ENCODE data around the gene XYLT2. TPM values are rescaled to one million over a fixed set of nuclear protein-coding genes. Genes with fewer than 3 reads are reported as not detected.

Gene XYLT2
- polyA plus RNA-seq, 3 donors, result 4.4 to 10.2 (median 4.4) TPM

- Histone ChIP-seq H3K4me2 (replicated peaks; ENCODE audit: extremely low read depth, low read length, poor library complexity, severe bottlenecking) (peak overlapping the region; percentile 70), H4K20me1 (ENCODE audit: insufficient read depth, low read length) (peaks cover 27% of the 10 kb centered on the region), H3K4me1 (ENCODE audit: control insufficient read depth in 1 of 2, insufficient read depth in 2 of 2, low read length in 2 of 2) (peaks cover 16 to 22% of the 10 kb centered on the region in 2 donors), H3K9ac (ENCODE audit: insufficient read depth, low read length, poor library complexity, severe bottlenecking) (no peak overlapping the region), H3K9me3 (replicated peaks in 1 of 2; ENCODE audit: control insufficient read depth in 1 of 2, insufficient read depth in 1 of 2, low read length in 2 of 2) (no peaks in the 10 kb centered on the region), H2AFZ (ENCODE audit: insufficient read depth, low read depth, low read length, poor library complexity, severe bottlenecking) (no peak overlapping the region), H3K27me3 (ENCODE audit: control insufficient read depth in 2 of 2, insufficient read depth in 2 of 2, low read length in 2 of 2) (no peaks in the 10 kb centered on the region), H3K79me2 (ENCODE audit: insufficient read depth, low read length) (peaks cover 37% of the 10 kb centered on the region), H3K4me3 (replicated peaks in 1 of 3; ENCODE audit: low read depth in 2 of 3, low read length in 3 of 3) (no peak overlapping the region), H3K36me3 (replicated peaks in 1 of 2; ENCODE audit: control insufficient read depth in 1 of 2, insufficient read depth in 2 of 2, low read length in 2 of 2) (peaks cover 39 to 44% of the 10 kb centered on the region in 2 donors), H3K27ac (ENCODE audit: low read depth in 1 of 2, low read length in 2 of 2) (no peak overlapping the region)
- Mint-ChIP-seq H3K27ac (peak overlapping the region in 2 of 7 donors; percentile 22 to 55), H3K4me3 (no peak overlapping the region), H3K4me1 (peaks cover 20% of the 10 kb centered on the region), H3K9me3 (no peaks in the 10 kb centered on the region), H3K27me3 (ENCODE audit: low read depth in 3 of 3) (no peaks in the 10 kb centered on the region), H3K36me3 (peaks cover 46 to 48% of the 10 kb centered on the region in 2 donors)
- intact Hi-C loops (cut with micrococcal nuclease), result no loop called here
- WGBS (ENCODE audit: insufficient coverage), result 100% methylated on average over 2 of the region's 2 CpGs
- TF ChIP-seq, protein P1, sequence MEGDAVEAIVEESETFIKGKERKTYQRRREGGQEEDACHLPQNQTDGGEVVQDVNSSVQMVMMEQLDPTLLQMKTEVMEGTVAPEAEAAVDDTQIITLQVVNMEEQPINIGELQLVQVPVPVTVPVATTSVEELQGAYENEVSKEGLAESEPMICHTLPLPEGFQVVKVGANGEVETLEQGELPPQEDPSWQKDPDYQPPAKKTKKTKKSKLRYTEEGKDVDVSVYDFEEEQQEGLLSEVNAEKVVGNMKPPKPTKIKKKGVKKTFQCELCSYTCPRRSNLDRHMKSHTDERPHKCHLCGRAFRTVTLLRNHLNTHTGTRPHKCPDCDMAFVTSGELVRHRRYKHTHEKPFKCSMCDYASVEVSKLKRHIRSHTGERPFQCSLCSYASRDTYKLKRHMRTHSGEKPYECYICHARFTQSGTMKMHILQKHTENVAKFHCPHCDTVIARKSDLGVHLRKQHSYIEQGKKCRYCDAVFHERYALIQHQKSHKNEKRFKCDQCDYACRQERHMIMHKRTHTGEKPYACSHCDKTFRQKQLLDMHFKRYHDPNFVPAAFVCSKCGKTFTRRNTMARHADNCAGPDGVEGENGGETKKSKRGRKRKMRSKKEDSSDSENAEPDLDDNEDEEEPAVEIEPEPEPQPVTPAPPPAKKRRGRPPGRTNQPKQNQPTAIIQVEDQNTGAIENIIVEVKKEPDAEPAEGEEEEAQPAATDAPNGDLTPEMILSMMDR (IDR thresholded peaks at IDR 0.05), result no peak
- DNase-seq, result no peak
These were observed 25.6 kb downstream of the XYLT2 start for GRCh38 chr17:50371526-50371925.

DNA sequence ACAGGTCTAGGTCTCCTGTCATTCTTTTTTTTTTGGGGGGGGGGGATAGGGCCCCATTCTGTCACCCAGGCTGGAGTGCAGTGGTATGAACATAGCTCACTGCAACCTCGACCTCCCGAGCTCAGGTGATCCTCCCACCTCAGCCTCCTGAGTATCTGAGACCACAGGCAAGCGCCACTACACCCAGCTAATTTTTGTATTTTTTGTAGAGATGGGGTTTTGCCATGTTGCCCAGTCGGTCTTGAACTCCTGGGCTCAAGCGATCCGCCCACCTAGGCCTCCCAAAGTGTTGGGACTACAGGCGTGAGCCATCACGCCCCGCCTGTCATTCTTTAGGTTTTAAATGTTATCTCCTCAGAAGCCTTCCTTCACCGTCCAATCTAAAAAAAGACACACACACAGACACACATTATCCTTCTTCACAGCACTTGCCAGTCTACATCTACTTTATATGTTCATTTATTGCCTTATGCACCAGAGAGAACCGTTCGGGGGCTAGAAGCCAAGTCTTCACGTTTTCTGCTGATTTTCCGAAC, 26.4 kb downstream of the XYLT2 start:
- Mint-ChIP-seq H3K36me3 (peaks cover 39 to 45% of the 10 kb centered on the region in 2 donors), H3K9me3 (no peaks in the 10 kb centered on the region), H3K4me1 (peaks cover 20% of the 10 kb centered on the region), H3K27ac (peak overlapping the region; percentile 97 to 100 (median 100)), H3K27me3 (ENCODE audit: low read depth in 3 of 3) (no peaks in the 10 kb centered on the region), H3K4me3 (peak overlapping the region; percentile 99 to 100)
- H3K79me2 ChIP-seq (ENCODE audit: insufficient read depth, low read length), result peaks cover 37% of the 10 kb centered on the region
- no peak for DNase-seq
- peak overlapping the region; percentile 85 for H2AFZ ChIP-seq (ENCODE audit: insufficient read depth, low read depth, low read length, poor library complexity, severe bottlenecking)
- peaks cover 31 to 37% of the 10 kb centered on the region in 2 donors for H3K36me3 ChIP-seq (replicated peaks in 1 of 2; ENCODE audit: control insufficient read depth in 1 of 2, insufficient read depth in 2 of 2, low read length in 2 of 2)
- H3K9me3 ChIP-seq (replicated peaks in 1 of 2; ENCODE audit: control insufficient read depth in 1 of 2, insufficient read depth in 1 of 2, low read length in 2 of 2), result no peaks in the 10 kb centered on the region
- TF ChIP-seq, protein P1 (IDR thresholded peaks at IDR 0.05), result no peak
- H3K9ac ChIP-seq (ENCODE audit: insufficient read depth, low read length, poor library complexity, severe bottlenecking), result peak overlapping the region; percentile 89
- H3K4me2 ChIP-seq (replicated peaks; ENCODE audit: extremely low read depth, low read length, poor library complexity, severe bottlenecking), result peak overlapping the region; percentile 70
- 9% methylated on average over 9 of the region's 14 CpGs for WGBS (ENCODE audit: insufficient coverage)
- peaks cover 20% of the 10 kb centered on the region for H4K20me1 ChIP-seq (ENCODE audit: insufficient read depth, low read length)
- H3K4me3 ChIP-seq (replicated peaks in 1 of 3; ENCODE audit: low read depth in 2 of 3, low read length in 3 of 3), result peak overlapping the region; percentile 61 to 89 (median 87)
- H3K4me1 ChIP-seq (ENCODE audit: control insufficient read depth in 1 of 2, insufficient read depth in 2 of 2, low read length in 2 of 2), result peaks cover 16 to 22% of the 10 kb centered on the region in 2 donors
- peak overlapping the region; percentile 87 to 98 for H3K27ac ChIP-seq (ENCODE audit: low read depth in 1 of 2, low read length in 2 of 2)
- intact Hi-C loops (cut with micrococcal nuclease), result loop anchor here in 1 of 2 donors (2.0 kb wide), 1 partner anchor 25 kb away; the partner anchor contains the start of gene LRRC59
- H3K27me3 ChIP-seq (ENCODE audit: control insufficient read depth in 2 of 2, insufficient read depth in 2 of 2, low read length in 2 of 2), result no peaks in the 10 kb centered on the region
